ENCODE results near the gene NIFK.
"Not testable (repeated sequence)": the region's sequence is repeated elsewhere in the genome, so short reads cannot be mapped to it uniquely, and the experiment has no call there.

NIFK gene

GRCh38 chr2:121701761-121702160, 34.9 kb downstream of the NIFK start:
- H3K4me1 ChIP-seq (ENCODE audit: control insufficient read depth, insufficient read depth, low read length); H3K4me3 ChIP-seq (ENCODE audit: low read depth, low read length); CTCF ChIA-PET; H3K36me3 ChIP-seq (ENCODE audit: control insufficient read depth in 2 of 2, insufficient read depth in 1 of 2, low read length in 2 of 2); H3K9me3 ChIP-seq (ENCODE audit: control insufficient read depth, insufficient read depth, low read depth, low read length); H3K27ac ChIP-seq (ENCODE audit: extremely low read depth, low read depth, low read length): not testable (repeated sequence)
- POLR2A ChIA-PET: interaction anchor here (1.2 kb wide), 1 partner anchor 52 kb away, joined by 3 read pairs; no protein-coding TSS in a partner anchor

- no peak overlapping the region for H3K27ac ChIP-seq (ENCODE audit: extremely low read depth, low read depth, low read length)
- TF ChIP-seq ZEB2 (tag by site-specific recombination; IDR thresholded peaks at IDR 0.05) (peak; percentile 40; the same call in 1 of the 2 replicates), ZNF600 (tag by site-specific recombination; IDR thresholded peaks at IDR 0.05) (peak; percentile 62), GLIS2 (tag by site-specific recombination; IDR thresholded peaks at IDR 0.05) (peak; percentile 65), ZNF426 (tag by site-specific recombination; IDR thresholded peaks at IDR 0.05) (no peak), ZNF513 (tag by site-specific recombination; IDR thresholded peaks at IDR 0.05) (no peak), ZNF664 (tag by site-specific recombination; IDR thresholded peaks at IDR 0.05) (no peak), SP7 (tag by site-specific recombination; IDR thresholded peaks at IDR 0.05) (0 out of 2 replicates have a peak, but pooled peaks have one; percentile 24), ZNF302 (tag by site-specific recombination; IDR thresholded peaks at IDR 0.05; ENCODE audit: low read depth) (no peak), ZIC2 (tag by site-specific recombination; IDR thresholded peaks at IDR 0.05) (peak; percentile 31; the same call in 1 of the 2 replicates), ZNF510 (tag by site-specific recombination; IDR thresholded peaks at IDR 0.05; ENCODE audit: insufficient replicate concordance) (no peak), ZNF24 (tag by site-specific recombination; IDR thresholded peaks at IDR 0.05) (peak; percentile 22; the same call in 1 of the 2 replicates), ZFP69B (tag by site-specific recombination; IDR thresholded peaks at IDR 0.05) (no peak), ZBTB10 (tag by site-specific recombination; IDR thresholded peaks at IDR 0.05) (no peak), ZNF140 (tag by site-specific recombination; IDR thresholded peaks at IDR 0.05) (no peak), ZNF660 (tag by site-specific recombination; IDR thresholded peaks at IDR 0.05) (peak; percentile 63; the same call in 1 of the 2 replicates), ZNF394 (tag by site-specific recombination; IDR thresholded peaks at IDR 0.05; ENCODE audit: borderline replicate concordance) (peak; percentile 46; the same call in 1 of the 2 replicates), ZBTB17 (tag by site-specific recombination; IDR thresholded peaks at IDR 0.05) (0 out of 2 replicates have a peak, but pooled peaks have one; percentile 31), ZNF776 (tag by site-specific recombination; IDR thresholded peaks at IDR 0.05; ENCODE audit: borderline replicate concordance) (no peak)
- TF ChIP-seq, protein P1, sequence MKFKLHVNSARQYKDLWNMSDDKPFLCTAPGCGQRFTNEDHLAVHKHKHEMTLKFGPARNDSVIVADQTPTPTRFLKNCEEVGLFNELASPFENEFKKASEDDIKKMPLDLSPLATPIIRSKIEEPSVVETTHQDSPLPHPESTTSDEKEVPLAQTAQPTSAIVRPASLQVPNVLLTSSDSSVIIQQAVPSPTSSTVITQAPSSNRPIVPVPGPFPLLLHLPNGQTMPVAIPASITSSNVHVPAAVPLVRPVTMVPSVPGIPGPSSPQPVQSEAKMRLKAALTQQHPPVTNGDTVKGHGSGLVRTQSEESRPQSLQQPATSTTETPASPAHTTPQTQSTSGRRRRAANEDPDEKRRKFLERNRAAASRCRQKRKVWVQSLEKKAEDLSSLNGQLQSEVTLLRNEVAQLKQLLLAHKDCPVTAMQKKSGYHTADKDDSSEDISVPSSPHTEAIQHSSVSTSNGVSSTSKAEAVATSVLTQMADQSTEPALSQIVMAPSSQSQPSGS (tag by site-specific recombination; IDR thresholded peaks at IDR 0.05; ENCODE audit: low read depth): 0 out of 2 replicates have a peak, but pooled peaks have one; percentile 23
- TF ChIP-seq, protein P2, sequence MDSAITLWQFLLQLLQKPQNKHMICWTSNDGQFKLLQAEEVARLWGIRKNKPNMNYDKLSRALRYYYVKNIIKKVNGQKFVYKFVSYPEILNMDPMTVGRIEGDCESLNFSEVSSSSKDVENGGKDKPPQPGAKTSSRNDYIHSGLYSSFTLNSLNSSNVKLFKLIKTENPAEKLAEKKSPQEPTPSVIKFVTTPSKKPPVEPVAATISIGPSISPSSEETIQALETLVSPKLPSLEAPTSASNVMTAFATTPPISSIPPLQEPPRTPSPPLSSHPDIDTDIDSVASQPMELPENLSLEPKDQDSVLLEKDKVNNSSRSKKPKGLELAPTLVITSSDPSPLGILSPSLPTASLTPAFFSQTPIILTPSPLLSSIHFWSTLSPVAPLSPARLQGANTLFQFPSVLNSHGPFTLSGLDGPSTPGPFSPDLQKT (IDR thresholded peaks at IDR 0.05; ENCODE audit: borderline replicate concordance, low read depth, low read length): no peak
- TF ChIP-seq, protein P3, sequence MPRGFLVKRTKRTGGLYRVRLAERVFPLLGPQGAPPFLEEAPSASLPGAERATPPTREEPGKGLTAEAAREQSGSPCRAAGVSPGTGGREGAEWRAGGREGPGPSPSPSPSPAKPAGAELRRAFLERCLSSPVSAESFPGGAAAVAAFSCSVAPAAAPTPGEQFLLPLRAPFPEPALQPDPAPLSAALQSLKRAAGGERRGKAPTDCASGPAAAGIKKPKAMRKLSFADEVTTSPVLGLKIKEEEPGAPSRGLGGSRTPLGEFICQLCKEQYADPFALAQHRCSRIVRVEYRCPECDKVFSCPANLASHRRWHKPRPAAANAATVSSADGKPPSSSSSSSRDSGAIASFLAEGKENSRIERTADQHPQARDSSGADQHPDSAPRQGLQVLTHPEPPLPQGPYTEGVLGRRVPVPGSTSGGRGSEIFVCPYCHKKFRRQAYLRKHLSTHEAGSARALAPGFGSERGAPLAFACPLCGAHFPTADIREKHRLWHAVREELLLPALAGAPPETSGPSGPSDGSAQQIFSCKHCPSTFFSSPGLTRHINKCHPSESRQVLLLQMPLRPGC (tag by site-specific recombination; IDR thresholded peaks at IDR 0.05): peak; percentile 33; the same call in 1 of the 2 replicates
These were observed 37.0 kb downstream of the NIFK start for GRCh38 chr2:121699421-121700333.

More at GRCh38 chr2:121699421-121700333, 37.0 kb downstream of the NIFK start:
- ChIA-PET CTCF (interaction anchor here (0.8 to 2.2 kb wide), 4 partner anchors 8 to 622 kb away, joined by 3 to 5 read pairs (median 4); no protein-coding TSS in a partner anchor), POLR2A (interaction anchor here (2.0 to 2.4 kb wide), 3 partner anchors 37 to 51 kb away, joined by 6 to 10 read pairs (median 7); partner anchors contain the start of genes CLASP1 and NIFK)
- H3K9me3 ChIP-seq (ENCODE audit: control insufficient read depth, insufficient read depth, low read depth, low read length): no peaks in the 10 kb centered on the region
- H3K4me1 ChIP-seq (ENCODE audit: control insufficient read depth, insufficient read depth, low read length): peaks cover 4% of the 10 kb centered on the region; the same call in 1 of the 2 replicates
- H3K36me3 ChIP-seq (ENCODE audit: control insufficient read depth in 2 of 2, insufficient read depth in 1 of 2, low read length in 2 of 2): no peaks in the 10 kb centered on the region
- H3K4me3 ChIP-seq (ENCODE audit: low read depth, low read length): no peak overlapping the region

Measured in HEK293 (cell line).